GM21737 (cell line): ENCODE data around the gene DPF3.

ENCODE experiments used
- ATAC-seq: cut with Tn5 transposase; IDR thresholded peaks from one replicate; pipeline ENCODE4 v1.9.1; 2021; ENCODE audit warnings: mild to moderate bottlenecking, moderate library complexity; ENCODE audit not compliant: unreplicated experiment

Gene DPF3

DNA sequence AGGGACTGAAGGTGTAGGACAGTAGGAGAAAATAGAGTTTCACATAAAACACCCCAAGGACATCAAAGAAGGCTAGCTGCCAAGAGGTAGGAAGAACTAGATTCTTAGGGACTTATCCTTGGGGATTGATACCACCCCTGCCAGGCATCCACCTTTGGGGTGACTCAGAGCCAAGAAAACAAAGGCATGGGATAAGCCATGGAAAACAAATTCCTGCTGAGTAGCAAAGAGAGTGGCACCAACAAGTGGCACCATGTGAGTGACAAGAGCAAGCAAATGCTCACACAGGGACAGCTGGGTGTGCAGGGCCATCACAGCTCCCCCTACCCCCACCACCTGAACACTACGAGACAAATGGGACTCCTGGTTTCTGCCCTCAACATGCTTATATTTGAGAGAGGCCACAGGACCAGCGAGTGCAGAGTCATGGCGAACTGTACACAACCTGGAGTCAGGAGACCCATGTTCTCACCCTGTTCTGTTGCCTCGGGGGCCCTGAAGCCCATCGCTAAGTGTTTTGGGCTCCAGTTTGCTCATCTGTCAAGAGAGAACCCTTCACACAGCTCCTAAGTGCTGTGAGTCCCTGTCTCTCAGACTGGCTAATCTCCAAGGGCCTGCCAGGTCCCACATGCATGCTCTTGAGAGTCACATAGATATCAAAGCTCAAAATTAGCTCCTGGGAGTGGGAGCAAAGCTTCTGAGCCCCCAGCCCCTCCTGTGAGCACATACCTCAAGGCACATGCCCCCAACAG is 91.9 kb downstream of the DPF3 start:
- no peak for ATAC-seq

DNA sequence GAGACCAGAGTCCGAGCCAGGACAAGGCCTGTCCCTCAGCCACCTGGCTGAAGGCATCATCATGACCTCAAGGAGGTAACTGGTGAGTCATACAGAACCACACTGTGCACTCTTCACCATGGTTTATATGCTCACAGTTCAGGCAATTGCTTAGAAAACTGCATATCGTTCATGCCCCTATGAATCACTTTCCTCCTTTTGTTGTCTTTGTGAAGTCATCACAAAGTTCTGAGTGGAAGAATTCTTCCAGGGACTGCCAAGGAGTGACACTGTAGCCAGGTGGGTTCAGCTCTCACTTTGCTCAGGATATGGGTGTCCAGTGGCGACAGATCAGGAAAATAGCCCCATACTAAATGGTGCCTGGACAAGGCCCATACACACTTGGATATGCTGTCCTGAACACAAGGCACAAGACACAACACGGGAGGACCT is 92.5 kb downstream of the DPF3 start:
- ATAC-seq = no peak

DNA sequence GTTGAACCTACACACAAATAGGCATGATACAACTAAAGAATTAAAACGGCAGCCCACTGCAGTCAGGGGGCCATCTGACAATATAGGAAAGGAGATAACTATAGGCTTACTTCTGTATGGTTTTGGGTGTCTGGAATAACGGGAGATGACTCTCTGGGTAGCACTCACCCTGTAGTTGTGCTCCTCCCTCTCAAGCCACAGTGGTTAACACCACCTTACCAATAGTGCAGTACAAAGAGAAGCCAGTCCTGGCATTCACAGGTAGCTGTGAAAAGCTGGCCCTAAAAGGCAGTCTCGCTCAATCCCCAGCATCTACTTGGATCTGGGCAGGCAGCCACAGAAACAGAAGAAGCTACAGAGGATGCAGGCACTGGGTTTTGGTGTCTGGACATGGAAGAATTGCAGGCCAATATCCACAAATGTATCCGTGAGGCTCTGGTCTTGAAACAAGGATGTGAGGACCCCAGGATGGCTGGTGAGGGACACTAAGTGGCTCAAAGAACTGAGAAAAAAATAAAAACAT is 93.0 kb downstream of the DPF3 start:
- no peak for ATAC-seq

DNA sequence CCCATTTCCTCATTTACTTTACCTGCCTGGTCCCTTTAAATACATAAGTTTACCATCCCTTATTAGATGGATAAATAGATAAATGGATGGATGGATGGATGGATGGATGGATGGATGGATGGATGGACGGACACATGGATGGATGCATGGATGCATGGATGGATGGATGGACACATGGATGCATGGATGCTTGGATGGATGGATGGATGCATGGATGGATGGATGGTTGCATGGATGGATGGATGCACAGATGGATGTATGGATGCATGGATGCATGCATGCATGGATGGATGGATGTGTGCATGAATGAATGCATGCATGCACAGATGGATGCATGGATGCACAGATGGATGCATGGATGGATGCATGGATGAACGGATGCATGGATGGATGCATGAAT is 93.6 kb downstream of the DPF3 start:
- ATAC-seq = no peak

DNA sequence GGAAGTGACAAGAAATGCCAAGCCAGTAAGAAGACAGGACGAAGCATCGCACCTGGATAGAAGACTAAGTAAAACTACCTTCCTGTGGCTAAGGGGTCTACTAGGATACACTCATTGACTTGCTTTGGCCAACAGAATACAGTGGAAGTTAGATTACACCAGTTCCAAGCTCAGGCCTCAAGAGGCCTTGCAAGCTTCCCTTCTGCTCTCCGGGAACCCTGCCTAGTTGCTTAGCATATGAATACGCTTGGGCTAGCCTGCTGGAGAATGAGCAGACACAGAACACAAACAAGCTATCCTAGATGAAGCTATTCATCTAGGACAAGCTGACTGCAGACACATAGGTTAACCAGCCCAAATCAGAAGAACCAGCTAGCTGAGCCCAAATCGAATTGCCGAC is 97.0 kb downstream of the DPF3 start:
- ATAC-seq = no peak

DNA sequence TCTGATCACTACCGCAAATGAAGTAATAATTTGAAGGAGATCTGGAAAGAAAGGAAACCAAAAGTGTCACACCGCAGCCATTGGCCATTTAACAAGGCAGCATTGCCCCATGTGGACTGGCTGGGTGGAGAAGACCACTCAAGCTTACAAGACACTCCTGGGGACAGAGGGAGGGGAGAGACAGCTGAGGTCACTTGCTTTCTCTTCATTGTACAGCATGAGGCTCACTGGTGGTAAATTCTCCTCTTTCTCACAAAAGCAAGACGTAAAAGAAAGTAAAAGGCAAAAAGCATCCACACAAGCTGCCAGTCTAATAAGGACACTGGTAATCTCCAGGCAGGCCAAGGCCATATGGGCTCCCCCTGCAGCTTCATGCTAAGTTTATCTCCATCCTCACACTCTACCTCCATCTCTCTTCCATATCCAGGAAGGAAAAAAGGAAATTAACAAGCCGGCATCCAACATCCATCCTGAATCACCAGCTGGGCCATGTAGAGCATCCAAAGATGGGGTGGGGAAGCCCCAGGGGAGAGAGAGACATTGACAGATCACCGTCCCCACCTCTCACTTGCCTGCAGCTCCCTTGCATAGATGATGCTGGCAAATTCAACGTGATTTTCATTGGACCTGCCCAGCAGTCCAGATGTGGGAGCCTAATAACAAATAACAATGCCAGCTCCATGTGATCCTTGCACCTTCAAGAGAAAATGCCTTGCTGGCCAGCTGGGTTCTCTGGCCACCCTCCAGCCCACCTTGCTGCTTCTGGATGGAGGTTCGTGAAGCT is 100.6 kb downstream of the DPF3 start:
- ATAC-seq = no peak

DNA sequence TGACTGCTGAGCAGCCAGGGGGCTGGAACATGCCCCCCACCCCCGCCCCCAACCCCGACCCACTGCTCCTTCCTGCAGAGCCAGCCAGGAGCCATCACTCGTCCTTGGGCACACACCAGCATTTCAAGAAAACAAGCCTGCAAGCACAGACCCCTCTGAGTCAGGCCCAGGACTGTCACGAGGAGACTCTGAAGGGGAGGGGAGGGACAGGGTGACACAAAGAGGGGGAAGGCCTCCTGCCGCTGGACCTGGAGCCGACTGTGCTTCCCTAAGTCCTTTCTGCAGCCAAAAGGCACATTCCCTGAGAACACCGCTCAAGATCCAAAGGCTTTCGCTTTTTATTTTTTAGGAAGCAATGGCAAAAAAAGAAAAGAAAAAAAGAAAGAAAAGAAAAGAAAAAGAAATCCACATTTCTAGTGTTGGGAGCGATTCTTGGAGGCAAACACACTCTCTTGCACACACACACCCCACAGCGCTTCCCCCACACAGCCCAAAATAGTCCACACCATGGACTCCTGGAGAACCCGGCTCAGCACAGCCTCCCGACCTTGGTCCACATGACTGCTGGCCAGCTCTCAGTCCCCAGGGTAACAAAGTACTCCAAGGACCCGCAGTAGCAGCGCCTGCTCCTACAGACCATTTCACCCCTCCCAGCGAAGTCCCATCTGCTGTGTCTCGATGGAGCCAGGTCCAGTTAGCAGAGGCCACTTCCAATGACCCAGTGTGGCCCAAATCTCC is 101.7 kb downstream of the DPF3 start:
- ATAC-seq = no peak

DNA sequence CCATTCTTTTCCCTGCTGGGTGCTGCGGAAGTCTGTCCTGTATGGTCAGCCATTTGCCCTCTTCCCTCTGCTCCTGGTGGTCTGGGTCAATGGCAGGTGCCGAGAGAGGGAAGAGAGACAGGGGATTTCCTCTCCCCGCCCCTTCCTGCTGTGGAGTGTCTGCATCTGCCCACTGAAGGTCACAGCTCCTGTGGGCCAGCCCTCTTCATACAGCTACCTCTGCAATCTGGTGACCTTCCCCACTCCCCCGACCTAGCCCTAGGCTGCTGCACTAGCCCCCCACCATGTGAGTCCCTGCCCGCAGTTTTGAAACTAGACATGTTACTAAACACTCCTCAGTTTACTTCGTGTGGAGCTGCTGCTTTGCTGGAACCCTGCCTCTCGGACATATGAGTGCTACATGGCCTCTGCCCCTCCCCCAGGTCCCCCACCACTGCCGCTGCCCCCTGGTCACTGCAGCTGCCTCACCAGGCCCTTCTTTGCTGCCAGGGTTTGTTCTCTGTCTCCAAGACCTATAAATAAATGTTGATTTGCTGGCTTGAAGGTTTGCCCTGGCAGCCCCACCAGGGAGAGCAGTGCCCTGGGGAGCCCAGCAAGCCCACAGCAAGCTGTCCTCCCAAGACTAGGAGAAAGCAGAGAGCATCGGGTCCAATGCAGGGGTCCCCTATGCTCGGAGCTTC is 102.9 kb downstream of the DPF3 start:
- no peak for ATAC-seq

DNA sequence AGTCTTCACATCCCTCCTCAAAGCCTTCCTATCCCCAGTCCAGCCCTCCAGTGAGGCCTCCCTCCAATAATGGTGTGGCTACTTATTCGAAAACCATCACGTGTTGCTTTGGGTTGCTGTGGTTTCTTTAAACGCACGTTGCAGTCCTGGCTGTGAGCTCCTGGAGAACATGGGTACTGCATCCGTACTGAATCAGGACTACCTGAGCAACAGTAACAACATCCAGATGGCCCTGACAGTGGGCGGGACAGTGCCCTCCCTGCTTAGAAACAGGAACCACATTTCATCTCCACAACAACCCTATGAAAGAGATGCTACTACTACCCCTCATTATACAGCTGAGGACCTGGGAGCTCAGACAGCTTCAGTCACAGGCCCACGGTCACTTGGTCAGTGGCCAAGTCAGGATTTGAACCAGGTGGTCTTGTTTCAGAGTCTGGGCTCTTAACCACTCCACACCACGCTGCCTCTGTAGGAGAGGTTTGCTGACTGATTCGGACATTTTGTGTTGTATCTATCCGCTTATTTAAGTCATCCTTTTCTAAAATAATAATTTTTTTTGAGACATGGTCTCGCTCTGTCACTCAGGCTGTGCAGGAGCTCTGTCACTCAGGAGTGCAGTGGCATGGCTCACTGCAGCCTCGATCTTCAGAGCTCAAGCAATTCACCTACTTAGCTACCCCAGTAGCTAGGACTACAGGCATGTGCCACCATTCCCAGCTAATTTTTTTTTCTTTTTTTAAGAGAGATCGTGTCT is 104.8 kb downstream of the DPF3 start:
- no peak for ATAC-seq

DNA sequence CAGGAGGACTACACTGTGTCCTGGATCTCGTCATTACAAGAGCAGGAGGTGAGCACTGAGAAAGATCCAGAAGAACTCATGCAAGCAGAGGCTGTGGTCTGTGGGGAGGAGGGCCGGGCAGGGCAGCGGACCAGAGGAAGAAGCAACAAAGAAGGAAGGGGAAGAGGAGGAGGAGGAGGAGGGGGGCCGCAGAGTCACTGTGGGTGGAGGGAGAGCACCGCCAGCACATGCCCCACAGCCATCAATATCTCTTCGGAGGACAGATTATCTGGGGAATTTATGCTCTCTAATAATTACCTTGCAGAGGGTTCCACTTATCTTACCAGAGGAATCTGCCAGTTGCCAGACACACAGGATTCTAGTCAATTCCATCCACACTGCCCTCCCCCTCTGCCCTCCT is 105.6 kb downstream of the DPF3 start:
- ATAC-seq = no peak

DNA sequence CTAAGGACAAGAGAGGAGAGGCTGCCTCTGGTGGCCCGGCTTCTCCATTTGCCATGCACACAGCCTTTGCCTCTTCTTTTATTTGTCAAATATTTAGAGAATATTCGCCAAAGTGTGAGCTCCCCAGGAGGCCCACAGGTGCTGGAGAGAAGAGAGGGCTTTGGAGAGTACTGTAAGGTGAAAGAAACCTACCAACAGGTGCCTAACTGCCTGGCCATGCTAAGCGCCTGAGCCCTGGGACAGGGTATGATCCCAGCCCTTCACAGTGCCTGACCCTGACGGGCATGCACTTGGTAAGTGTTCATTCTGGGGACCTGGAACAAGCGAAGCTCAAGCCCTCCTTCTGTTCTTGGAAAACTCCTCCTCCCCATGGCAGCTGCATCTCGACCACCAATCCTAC is 106.1 kb downstream of the DPF3 start:
- no peak for ATAC-seq

DNA sequence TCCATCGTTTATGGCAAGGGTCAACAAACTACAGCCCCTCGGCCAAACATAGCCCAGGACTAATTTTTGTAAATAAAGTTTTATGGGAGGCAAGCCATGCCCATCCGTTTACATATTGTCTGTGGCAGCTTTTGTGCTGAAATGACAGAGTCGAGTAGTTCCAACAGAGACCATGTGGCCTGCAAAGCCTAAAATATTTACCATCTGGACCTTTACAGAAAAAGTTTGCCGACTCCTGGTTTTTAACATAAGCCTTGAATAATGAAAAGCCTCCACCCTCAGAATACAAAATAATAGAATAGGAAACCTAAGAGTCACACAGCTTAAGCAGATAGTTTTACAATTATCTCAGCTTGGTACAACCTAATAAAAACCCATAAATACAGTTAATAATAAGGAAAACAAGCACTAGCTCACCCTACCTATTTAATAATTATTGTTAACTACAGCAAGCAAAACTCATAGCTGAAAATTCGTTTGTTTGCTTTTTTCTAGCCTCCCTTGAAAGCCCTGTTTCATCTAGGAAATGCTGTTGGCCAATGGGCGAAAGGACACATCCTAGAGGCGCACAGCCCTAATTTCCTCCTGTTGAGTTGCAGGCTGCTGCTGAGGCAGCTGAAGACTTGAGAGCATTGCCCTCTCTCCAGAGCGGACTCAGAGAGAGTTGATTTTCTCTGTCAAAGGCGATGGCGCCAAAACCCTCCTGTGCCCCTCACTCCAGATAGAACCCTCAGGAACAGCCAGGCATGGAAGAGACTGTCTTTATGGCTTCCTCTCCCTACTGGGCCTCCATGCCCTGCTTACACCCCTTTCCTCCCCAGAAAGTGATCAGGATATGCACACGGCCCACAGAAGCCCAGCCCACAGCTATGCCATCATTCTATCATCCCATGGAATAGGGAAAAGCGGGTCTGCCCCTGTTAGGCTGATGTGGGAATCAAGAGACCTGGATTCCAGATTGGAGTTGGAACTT is 107.2 kb downstream of the DPF3 start:
- ATAC-seq = no peak

DNA sequence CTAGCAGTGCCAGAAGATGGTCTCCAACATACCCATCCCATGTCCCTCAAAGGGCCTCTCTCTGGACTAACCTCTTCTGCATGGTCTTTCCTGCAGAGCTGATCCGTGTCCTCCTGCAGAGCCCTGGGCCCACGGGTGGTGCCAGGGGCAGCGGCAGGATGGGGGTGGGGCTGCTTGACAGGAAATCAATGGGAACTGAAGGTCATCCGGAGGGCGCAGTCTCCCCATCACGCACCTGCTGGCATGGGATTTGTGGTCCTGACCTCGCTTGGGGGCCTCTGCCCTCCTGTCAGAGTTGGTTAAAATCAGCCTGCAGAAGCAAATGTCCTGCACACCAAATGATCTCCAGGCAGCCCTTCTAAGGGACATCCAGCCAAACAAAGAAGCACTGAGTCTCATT is 110.2 kb downstream of the DPF3 start:
- ATAC-seq = no peak

DNA sequence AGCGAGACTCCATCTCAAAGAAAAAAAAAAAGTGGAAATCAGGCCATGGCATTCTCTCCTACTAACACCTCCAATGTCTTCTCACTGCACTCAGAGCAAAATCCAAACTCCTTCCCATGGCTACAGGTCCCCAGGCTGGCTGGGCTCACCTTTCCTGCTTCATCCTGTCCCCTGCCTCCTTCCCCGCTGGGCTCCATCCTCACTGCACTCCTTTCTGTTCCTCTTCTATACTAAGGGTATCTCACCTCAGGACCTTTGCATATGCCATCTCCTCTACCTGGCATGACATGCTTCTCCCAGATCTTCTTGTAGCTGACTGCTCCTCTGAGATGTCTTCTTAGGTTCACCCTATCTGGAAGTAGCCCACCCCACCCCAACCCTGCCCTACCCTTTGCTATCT is 111.1 kb downstream of the DPF3 start:
- ATAC-seq = no peak

DNA sequence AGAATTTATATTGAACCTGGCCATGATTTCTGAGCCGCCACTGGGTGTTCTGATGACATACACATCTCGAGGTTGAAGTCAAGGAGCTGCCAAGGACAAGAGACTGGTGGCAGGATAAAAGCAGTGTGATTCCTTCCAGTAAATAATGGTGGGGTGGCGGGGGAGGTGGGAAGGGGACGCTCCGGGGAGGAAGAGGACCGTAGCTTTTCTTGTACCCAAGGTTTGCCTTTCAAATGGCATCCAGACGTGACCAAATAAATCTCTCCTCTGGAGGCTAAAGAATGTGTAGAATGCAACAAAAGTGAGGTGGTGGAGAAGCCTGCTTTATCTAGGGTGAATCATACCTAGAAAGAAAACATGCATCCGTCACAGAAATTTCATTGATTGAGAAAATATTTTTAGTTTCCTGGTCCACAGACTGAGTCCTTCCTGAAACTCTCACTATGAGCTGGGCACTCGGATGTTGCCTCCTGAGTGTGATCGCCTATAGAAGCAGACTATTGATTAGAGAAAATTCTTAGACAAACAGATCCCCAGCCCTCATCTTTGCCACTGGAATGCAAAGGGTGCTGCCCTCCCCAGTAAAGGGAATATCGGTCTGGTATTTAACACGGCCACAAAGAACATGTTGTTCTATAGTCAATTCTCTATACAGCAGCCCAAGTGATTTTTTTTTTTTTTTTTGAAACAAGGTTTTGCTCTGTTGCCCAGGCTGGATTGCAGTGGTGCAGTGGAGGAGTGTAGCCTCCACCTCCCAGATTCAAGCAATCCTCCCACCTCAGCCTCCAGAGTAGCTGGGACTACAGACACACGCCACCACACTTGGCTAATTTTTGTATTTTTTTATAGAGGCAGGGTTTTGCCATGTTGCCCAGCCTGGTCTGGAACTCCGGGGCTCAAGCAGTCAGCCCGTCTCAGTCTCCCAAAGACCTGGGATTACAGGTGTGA is 112.1 kb downstream of the DPF3 start:
- ATAC-seq = no peak

DNA sequence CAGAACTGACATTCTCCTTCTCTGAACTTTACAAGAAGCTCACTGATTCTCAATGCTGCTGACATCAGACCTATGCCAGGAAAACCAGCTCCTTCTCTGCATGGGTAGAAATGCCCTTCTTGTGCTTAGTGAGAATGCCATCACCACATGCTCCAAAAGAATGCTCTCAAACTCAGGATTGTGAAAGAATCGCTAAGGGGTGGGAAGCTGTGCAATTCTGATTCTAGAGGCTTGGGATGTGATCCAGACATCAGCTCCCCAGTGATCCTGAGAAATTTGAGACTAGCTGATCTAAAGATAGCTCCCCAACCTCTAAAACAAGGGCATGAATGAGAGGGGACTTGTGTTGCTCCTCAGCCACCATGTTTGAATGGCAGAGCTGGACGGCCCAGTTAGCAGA is 113.2 kb downstream of the DPF3 start:
- ATAC-seq = no peak

DNA sequence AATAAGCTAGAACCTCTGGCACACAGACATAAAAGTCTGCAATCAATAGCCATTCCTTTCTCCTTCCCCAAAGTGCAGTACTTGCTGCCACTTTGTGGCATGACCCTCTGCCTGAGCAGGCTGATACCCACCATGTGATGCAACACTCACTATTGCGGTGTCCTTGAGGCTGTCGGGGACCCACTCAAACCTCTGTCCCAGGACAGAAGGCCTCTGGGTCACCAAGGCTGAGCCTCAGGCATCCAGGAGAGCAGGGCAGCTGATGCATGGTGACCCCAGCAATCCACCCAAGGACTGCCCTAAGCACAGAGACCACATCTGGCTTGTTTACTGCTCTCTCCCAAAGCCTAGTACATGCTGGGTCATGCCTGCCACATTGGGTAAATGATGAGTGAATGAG is 114.2 kb downstream of the DPF3 start:
- ATAC-seq = no peak

DNA sequence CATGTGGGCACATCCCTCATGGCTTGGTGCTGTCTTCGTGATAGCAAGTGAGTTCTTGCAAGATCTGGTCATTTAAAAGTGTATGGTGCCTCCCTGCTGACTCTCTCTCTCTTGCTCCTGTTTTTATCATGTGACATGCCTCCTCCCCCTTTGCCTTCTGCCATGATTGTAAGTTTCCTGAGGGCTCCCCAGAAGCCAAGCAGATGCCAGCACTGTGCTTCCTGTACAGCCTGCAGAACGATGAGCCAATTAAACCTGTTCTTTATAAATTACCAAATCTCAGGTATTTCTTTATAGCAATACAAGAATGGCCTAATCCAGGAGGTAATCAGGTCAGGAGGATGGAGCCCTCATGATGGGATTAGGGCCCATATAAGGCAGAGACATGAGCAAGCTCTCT is 116.3 kb downstream of the DPF3 start:
- ATAC-seq = no peak
